Measurements from ENCODE around the gene CNTN4. TPM values are rescaled to one million over a fixed set of nuclear protein-coding genes. Genes with fewer than 3 reads are reported as not detected.

CNTN4 gene
- total and polyA plus RNA-seq, 9 donors = 0.35 to 16.7 (median 3.0) TPM

GRCh38 chr3:2166552-2166951, 67.9 kb downstream of the CNTN4 start:
- peaks cover 4% of the 10 kb centered on the region for H3K27me3 ChIP-seq
- intact Hi-C loops (cut with DNase I) = no loop called here
- no peak for DNase-seq
- H3K36me3 ChIP-seq = no peaks in the 10 kb centered on the region
- H3K27ac ChIP-seq = no peak overlapping the region
- H3K9me3 ChIP-seq = no peaks in the 10 kb centered on the region
- no peaks in the 10 kb centered on the region for H3K4me1 ChIP-seq (ENCODE audit: insufficient read depth)
- TF ChIP-seq, protein P1, sequence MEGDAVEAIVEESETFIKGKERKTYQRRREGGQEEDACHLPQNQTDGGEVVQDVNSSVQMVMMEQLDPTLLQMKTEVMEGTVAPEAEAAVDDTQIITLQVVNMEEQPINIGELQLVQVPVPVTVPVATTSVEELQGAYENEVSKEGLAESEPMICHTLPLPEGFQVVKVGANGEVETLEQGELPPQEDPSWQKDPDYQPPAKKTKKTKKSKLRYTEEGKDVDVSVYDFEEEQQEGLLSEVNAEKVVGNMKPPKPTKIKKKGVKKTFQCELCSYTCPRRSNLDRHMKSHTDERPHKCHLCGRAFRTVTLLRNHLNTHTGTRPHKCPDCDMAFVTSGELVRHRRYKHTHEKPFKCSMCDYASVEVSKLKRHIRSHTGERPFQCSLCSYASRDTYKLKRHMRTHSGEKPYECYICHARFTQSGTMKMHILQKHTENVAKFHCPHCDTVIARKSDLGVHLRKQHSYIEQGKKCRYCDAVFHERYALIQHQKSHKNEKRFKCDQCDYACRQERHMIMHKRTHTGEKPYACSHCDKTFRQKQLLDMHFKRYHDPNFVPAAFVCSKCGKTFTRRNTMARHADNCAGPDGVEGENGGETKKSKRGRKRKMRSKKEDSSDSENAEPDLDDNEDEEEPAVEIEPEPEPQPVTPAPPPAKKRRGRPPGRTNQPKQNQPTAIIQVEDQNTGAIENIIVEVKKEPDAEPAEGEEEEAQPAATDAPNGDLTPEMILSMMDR (IDR thresholded peaks at IDR 0.05) = no peak
- TF ChIP-seq POLR2A (IDR thresholded peaks at IDR 0.05) (no peak), EP300 (IDR thresholded peaks at IDR 0.05) (no peak)
- WGBS, 3 donors = 52 to 65% (median 58%) methylated on average over 3 of the region's 3 CpGs
- no peak overlapping the region for H3K4me3 ChIP-seq

DNA sequence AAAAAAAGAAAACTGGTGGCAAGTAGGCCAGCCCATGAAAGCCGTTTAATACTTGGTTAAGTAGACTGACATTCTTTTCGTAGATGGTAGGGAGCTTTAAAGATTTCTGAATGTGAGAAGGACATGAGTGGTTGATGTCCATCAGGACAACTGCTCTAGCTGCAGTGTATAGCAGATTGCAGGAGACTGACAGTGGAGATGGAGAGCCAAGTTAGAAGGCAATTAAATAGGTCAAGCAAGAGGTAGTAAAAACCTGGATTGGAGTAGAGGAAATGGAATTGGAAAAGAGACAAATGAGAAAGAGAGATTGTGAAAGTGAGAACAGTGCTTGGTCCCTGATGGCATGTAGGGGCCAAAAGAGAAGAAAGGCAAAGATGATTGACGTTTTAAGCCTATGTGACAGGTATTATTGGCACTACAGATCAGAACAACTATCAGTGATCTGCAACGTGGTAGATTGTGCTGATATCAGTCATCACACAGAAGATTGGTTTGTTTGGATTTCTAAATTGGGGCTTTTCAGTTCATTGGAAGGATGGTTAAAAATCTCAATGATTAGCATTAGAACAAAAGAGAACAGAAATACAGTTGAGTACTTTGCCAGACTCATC, 74.0 kb downstream of the CNTN4 start:
- H3K27ac ChIP-seq = no peak overlapping the region
- no peak for TF ChIP-seq EP300 (IDR thresholded peaks at IDR 0.05)
- TF ChIP-seq, protein P1 (IDR thresholded peaks at IDR 0.05) = no peak
- TF ChIP-seq POLR2A (IDR thresholded peaks at IDR 0.05) = no peak
- H3K4me3 ChIP-seq = no peak overlapping the region
- H3K27me3 ChIP-seq = peaks cover 4% of the 10 kb centered on the region
- no peaks in the 10 kb centered on the region for H3K36me3 ChIP-seq
- WGBS, 3 donors = 77 to 87% (median 83%) methylated on average over 4 of the region's 4 CpGs
- intact Hi-C loops (cut with DNase I) = no loop called here
- no peaks in the 10 kb centered on the region for H3K9me3 ChIP-seq
- DNase-seq = no peak
- no peaks in the 10 kb centered on the region for H3K4me1 ChIP-seq (ENCODE audit: insufficient read depth)

- H3K9me3 ChIP-seq = no peaks in the 10 kb centered on the region
- no peaks in the 10 kb centered on the region for H3K4me1 ChIP-seq (ENCODE audit: insufficient read depth)
- H3K27me3 ChIP-seq = no peaks in the 10 kb centered on the region
- H3K4me3 ChIP-seq = no peak overlapping the region
- no peaks in the 10 kb centered on the region for H3K36me3 ChIP-seq
- H3K27ac ChIP-seq = no peak overlapping the region
- 77 to 88% (median 87%) methylated on average over 2 of the region's 2 CpGs for WGBS, 3 donors
- intact Hi-C loops (cut with DNase I) = no loop called here
- DNase-seq = no peak
- no peak for TF ChIP-seq POLR2A (IDR thresholded peaks at IDR 0.05)
- no peak for TF ChIP-seq EP300 (IDR thresholded peaks at IDR 0.05)
- TF ChIP-seq, protein P1 (IDR thresholded peaks at IDR 0.05) = no peak
Observed at GRCh38 chr3:2180634-2181033, 82.0 kb downstream of the CNTN4 start.

GRCh38 chr3:2198776-2199279, 100.2 kb downstream of the CNTN4 start:
- no peaks in the 10 kb centered on the region for H3K4me1 ChIP-seq (ENCODE audit: insufficient read depth)
- TF ChIP-seq EP300 (IDR thresholded peaks at IDR 0.05) (no peak), POLR2A (IDR thresholded peaks at IDR 0.05) (no peak)
- TF ChIP-seq, protein P1 (IDR thresholded peaks at IDR 0.05) = no peak
- no peak overlapping the region for H3K27ac ChIP-seq
- no peaks in the 10 kb centered on the region for H3K27me3 ChIP-seq
- DNase-seq = no peak
- no peaks in the 10 kb centered on the region for H3K36me3 ChIP-seq
- intact Hi-C loops (cut with DNase I) = no loop called here
- H3K4me3 ChIP-seq = no peak overlapping the region
- 78 to 89% (median 84%) methylated on average over 3 of the region's 3 CpGs for WGBS, 3 donors
- no peaks in the 10 kb centered on the region for H3K9me3 ChIP-seq

All from ovary (tissue), 9 donors.